Memory B cell (primary cell): ENCODE data around the gene GRAMD1B.

ENCODE experiments used
- ATAC-seq: fragments of 150-1000 bp; cut with Tn5 transposase; 2 replicates; pipeline ENCODE4 v1.10.0; 2021; ENCODE audit warnings: low read depth, mild to moderate bottlenecking, moderate library complexity
- DNase-seq, 2 donors: peaks; one replicate each; pipeline ENCODE4 v3.0.0; 2022; ENCODE audit warnings: low spot score in 2 of 2
- H3K27ac Mint-ChIP-seq: one replicate; pipeline ENCODE4 v1.8.0; 2022; ENCODE audit warnings: mild to moderate bottlenecking, moderate library complexity, mixed read lengths
- H3K27me3 Mint-ChIP-seq: one replicate; pipeline ENCODE4 v1.8.0; 2022; ENCODE audit warnings: mixed read lengths
- H3K36me3 Mint-ChIP-seq: one replicate; pipeline ENCODE4 v1.8.0; 2022; ENCODE audit warnings: mild to moderate bottlenecking, mixed read lengths
- H3K4me1 Mint-ChIP-seq: one replicate; pipeline ENCODE4 v1.8.0; 2022; ENCODE audit warnings: mixed read lengths
- H3K4me3 Mint-ChIP-seq: one replicate; pipeline ENCODE4 v1.8.0; 2022; ENCODE audit warnings: mild to moderate bottlenecking, moderate library complexity, mixed read lengths
- H3K9me3 Mint-ChIP-seq: one replicate; pipeline ENCODE4 v1.8.0; 2022; ENCODE audit warnings: mixed read lengths

GRAMD1B gene

GRCh38 chr11:123429913-123430720, at the start of gene GRAMD1B:
GRAMD1B (plus strand) TSS chr11:123430269; CDS start chr11:123430793, 524 bp downstream.
- no peak within 1 kb of the TSS for H3K27ac Mint-ChIP-seq
- DNase-seq, result no peak

GRCh38 chr11:123381149-123381548, 48.9 kb upstream of the GRAMD1B start:
- H3K36me3 Mint-ChIP-seq, result no peaks in the 10 kb centered on the region
- no peak overlapping the region for H3K27ac Mint-ChIP-seq
- no peak overlapping the region for H3K4me3 Mint-ChIP-seq
- H3K4me1 Mint-ChIP-seq, result no peaks in the 10 kb centered on the region
- peaks cover 2% of the 10 kb centered on the region for H3K27me3 Mint-ChIP-seq
- ATAC-seq (no peak), DNase-seq (no peak)
- no peaks in the 10 kb centered on the region for H3K9me3 Mint-ChIP-seq

More at GRCh38 chr11:123429913-123430720, at the start of gene GRAMD1B:
- Mint-ChIP-seq H3K27me3 (peaks cover 27% of the 10 kb centered on the region), H3K4me3 (peak within 1 kb of the TSS; percentile 69), H3K9me3 (no peaks in the 10 kb centered on the region), H3K4me1 (peaks cover 3% of the 10 kb centered on the region), H3K36me3 (no peaks in the 10 kb centered on the region)
- ATAC-seq, result peak; percentile 31

GRCh38 chr11:123381817-123382554, 48.1 kb upstream of the GRAMD1B start:
- DNase-seq, result no peak
- no peak overlapping the region for H3K27ac Mint-ChIP-seq
- H3K4me1 Mint-ChIP-seq, result no peaks in the 10 kb centered on the region
- no peak for ATAC-seq
- H3K27me3 Mint-ChIP-seq, result peaks cover 2% of the 10 kb centered on the region
- no peaks in the 10 kb centered on the region for H3K9me3 Mint-ChIP-seq
- H3K36me3 Mint-ChIP-seq, result no peaks in the 10 kb centered on the region
- H3K4me3 Mint-ChIP-seq, result no peak overlapping the region

GRCh38 chr11:123382555-123383074, 47.5 kb upstream of the GRAMD1B start:
- Mint-ChIP-seq H3K4me3 (no peak overlapping the region), H3K27me3 (peaks cover 2% of the 10 kb centered on the region), H3K9me3 (no peaks in the 10 kb centered on the region), H3K27ac (no peak overlapping the region), H3K36me3 (no peaks in the 10 kb centered on the region), H3K4me1 (no peaks in the 10 kb centered on the region)
- ATAC-seq (no peak), DNase-seq (no peak)

GRCh38 chr11:123384116-123384515, 46.0 kb upstream of the GRAMD1B start:
- ATAC-seq (no peak), DNase-seq (no peak)
- H3K4me1 Mint-ChIP-seq, result no peaks in the 10 kb centered on the region
- peaks cover 2% of the 10 kb centered on the region for H3K27me3 Mint-ChIP-seq
- no peaks in the 10 kb centered on the region for H3K9me3 Mint-ChIP-seq
- no peak overlapping the region for H3K4me3 Mint-ChIP-seq
- H3K27ac Mint-ChIP-seq, result no peak overlapping the region
- H3K36me3 Mint-ChIP-seq, result no peaks in the 10 kb centered on the region

- Mint-ChIP-seq H3K9me3 (no peaks in the 10 kb centered on the region), H3K27ac (no peak overlapping the region), H3K36me3 (no peaks in the 10 kb centered on the region), H3K27me3 (peaks cover 2% of the 10 kb centered on the region), H3K4me3 (no peak overlapping the region), H3K4me1 (no peaks in the 10 kb centered on the region)
- no peak for ATAC-seq
- no peak for DNase-seq
Measured at GRCh38 chr11:123386796-123387510, 43.1 kb upstream of the GRAMD1B start.

- H3K27ac Mint-ChIP-seq, result no peak overlapping the region
- no peaks in the 10 kb centered on the region for H3K4me1 Mint-ChIP-seq
- no peaks in the 10 kb centered on the region for H3K36me3 Mint-ChIP-seq
- no peak overlapping the region for H3K4me3 Mint-ChIP-seq
- ATAC-seq, result no peak
- no peaks in the 10 kb centered on the region for H3K27me3 Mint-ChIP-seq
- DNase-seq, result no peak
- no peaks in the 10 kb centered on the region for H3K9me3 Mint-ChIP-seq
Measured at GRCh38 chr11:123388640-123389039, 41.4 kb upstream of the GRAMD1B start.

- H3K4me3 Mint-ChIP-seq, result no peak overlapping the region
- H3K36me3 Mint-ChIP-seq, result no peaks in the 10 kb centered on the region
- no peaks in the 10 kb centered on the region for H3K9me3 Mint-ChIP-seq
- ATAC-seq (no peak), DNase-seq (no peak)
- no peaks in the 10 kb centered on the region for H3K4me1 Mint-ChIP-seq
- no peak overlapping the region for H3K27ac Mint-ChIP-seq
- H3K27me3 Mint-ChIP-seq, result no peaks in the 10 kb centered on the region
Measured at GRCh38 chr11:123390146-123390545, 39.9 kb upstream of the GRAMD1B start.

- Mint-ChIP-seq H3K9me3 (no peaks in the 10 kb centered on the region), H3K36me3 (no peaks in the 10 kb centered on the region), H3K4me1 (no peaks in the 10 kb centered on the region), H3K27ac (no peak overlapping the region), H3K27me3 (no peaks in the 10 kb centered on the region), H3K4me3 (no peak overlapping the region)
- ATAC-seq (no peak), DNase-seq (no peak)
Measured at GRCh38 chr11:123391646-123392348, 38.3 kb upstream of the GRAMD1B start.

GRCh38 chr11:123392431-123392830, 37.6 kb upstream of the GRAMD1B start:
- H3K27me3 Mint-ChIP-seq, result no peaks in the 10 kb centered on the region
- no peak overlapping the region for H3K4me3 Mint-ChIP-seq
- no peaks in the 10 kb centered on the region for H3K9me3 Mint-ChIP-seq
- H3K27ac Mint-ChIP-seq, result no peak overlapping the region
- no peaks in the 10 kb centered on the region for H3K4me1 Mint-ChIP-seq
- H3K36me3 Mint-ChIP-seq, result no peaks in the 10 kb centered on the region
- ATAC-seq, result no peak
- no peak for DNase-seq

GRCh38 chr11:123392844-123393243, 37.2 kb upstream of the GRAMD1B start:
- Mint-ChIP-seq H3K27ac (no peak overlapping the region), H3K4me1 (no peaks in the 10 kb centered on the region), H3K36me3 (no peaks in the 10 kb centered on the region), H3K4me3 (no peak overlapping the region), H3K27me3 (no peaks in the 10 kb centered on the region), H3K9me3 (no peaks in the 10 kb centered on the region)
- no peak for DNase-seq
- no peak for ATAC-seq

- H3K27ac Mint-ChIP-seq, result no peak overlapping the region
- H3K36me3 Mint-ChIP-seq, result no peaks in the 10 kb centered on the region
- ATAC-seq (no peak), DNase-seq (no peak)
- H3K9me3 Mint-ChIP-seq, result no peaks in the 10 kb centered on the region
- no peaks in the 10 kb centered on the region for H3K27me3 Mint-ChIP-seq
- H3K4me3 Mint-ChIP-seq, result no peak overlapping the region
- no peaks in the 10 kb centered on the region for H3K4me1 Mint-ChIP-seq
Measured at GRCh38 chr11:123393312-123393927, 36.6 kb upstream of the GRAMD1B start.

GRCh38 chr11:123404676-123405075, 25.4 kb upstream of the GRAMD1B start:
- no peaks in the 10 kb centered on the region for H3K9me3 Mint-ChIP-seq
- ATAC-seq (no peak), DNase-seq (no peak)
- H3K4me3 Mint-ChIP-seq, result no peak overlapping the region
- H3K27me3 Mint-ChIP-seq, result peaks cover 8% of the 10 kb centered on the region
- H3K36me3 Mint-ChIP-seq, result no peaks in the 10 kb centered on the region
- H3K27ac Mint-ChIP-seq, result no peak overlapping the region
- no peaks in the 10 kb centered on the region for H3K4me1 Mint-ChIP-seq
